Measurements from ENCODE around the gene VSNL1.

The VSNL1 gene

DNA sequence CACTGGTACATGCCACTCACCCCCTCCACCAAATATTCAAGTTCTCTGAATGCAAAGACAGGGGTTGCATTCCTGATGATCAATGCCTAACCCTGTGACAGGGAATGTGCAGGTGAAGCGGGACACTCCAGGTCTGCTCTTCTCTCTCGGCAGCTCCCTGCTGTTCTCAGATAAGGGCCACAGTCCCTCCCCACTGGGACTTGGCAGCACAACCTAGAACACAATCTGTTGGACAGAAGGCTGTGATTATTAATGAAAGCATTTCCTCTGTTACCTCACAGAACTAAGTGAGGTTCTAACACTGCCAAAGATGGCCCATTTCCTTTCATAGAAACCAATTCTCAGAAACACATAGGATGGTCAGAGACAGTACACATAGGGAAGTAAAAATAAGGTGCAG, 42.7 kb downstream of the VSNL1 start:
- no peak overlapping the region for H3K4me3 ChIP-seq (ENCODE audit: low read depth, low read length)
- TF ChIP-seq, protein P1, sequence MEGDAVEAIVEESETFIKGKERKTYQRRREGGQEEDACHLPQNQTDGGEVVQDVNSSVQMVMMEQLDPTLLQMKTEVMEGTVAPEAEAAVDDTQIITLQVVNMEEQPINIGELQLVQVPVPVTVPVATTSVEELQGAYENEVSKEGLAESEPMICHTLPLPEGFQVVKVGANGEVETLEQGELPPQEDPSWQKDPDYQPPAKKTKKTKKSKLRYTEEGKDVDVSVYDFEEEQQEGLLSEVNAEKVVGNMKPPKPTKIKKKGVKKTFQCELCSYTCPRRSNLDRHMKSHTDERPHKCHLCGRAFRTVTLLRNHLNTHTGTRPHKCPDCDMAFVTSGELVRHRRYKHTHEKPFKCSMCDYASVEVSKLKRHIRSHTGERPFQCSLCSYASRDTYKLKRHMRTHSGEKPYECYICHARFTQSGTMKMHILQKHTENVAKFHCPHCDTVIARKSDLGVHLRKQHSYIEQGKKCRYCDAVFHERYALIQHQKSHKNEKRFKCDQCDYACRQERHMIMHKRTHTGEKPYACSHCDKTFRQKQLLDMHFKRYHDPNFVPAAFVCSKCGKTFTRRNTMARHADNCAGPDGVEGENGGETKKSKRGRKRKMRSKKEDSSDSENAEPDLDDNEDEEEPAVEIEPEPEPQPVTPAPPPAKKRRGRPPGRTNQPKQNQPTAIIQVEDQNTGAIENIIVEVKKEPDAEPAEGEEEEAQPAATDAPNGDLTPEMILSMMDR (IDR thresholded peaks at IDR 0.05; ENCODE audit: low read depth, low read length): no peak

DNA sequence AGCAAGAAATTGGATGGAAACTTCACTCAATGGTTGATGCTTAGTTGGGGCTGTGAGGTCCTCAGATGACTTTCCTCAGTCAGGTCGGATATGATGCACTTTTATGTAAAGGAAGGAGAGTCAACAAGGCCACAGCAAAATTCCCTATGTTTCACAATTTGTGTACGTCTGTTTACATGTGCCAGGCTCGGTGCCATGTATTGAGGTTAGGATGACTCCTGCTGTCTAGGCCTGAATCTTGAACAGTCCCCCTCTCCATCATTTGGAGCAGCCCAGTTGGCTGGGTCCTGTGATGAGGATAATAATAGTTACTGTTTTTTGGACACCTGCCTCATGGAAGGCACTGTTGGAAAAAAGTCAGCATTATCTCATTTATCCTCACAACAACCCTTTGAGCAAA, 43.1 kb downstream of the VSNL1 start:
- H3K4me3 ChIP-seq (ENCODE audit: low read depth, low read length): no peak overlapping the region
- TF ChIP-seq, protein P1 (IDR thresholded peaks at IDR 0.05; ENCODE audit: low read depth, low read length): no peak

DNA sequence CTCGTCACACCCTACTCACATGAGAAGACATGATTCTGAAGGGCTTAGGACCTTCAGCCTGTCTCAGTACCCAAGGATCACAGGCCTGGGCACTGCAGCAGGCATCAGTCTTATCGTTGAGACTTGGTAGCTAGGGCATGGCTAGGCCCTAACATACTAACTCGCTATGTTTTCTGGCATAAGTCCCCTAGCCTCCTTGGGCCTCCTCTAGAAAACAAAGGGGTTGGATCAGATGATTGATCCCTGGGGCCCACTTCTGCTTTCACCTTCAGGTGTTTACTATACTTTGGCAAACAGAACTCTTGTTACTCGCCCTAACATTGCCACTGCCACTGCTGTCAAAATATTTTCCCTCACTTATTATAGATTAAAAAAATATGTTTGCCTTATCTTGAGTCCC, 44.2 kb downstream of the VSNL1 start:
- no peak overlapping the region for H3K4me3 ChIP-seq (ENCODE audit: low read depth, low read length)
- TF ChIP-seq, protein P1 (IDR thresholded peaks at IDR 0.05; ENCODE audit: low read depth, low read length): no peak

DNA sequence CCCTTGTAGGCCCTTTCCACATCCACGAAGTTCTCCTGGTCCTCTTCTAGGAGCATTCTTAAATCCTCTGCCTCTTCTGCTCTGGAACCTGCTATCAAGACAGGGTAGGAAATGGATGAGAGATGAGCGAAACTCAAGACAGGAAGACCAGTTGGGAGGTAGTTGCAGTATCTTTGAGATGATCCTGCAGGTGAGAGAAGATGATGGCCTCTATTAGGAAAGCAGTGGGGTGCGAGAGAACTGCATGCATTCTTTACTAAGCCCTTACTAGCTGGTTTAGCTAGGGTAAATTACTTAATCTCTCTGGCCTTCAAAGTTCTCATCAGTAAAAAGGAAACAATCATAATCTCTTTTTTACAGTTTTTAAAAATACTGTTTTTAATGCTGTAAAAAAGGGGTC, 47.0 kb downstream of the VSNL1 start:
- no peak overlapping the region for H3K4me3 ChIP-seq (ENCODE audit: low read depth, low read length)
- TF ChIP-seq, protein P1 (IDR thresholded peaks at IDR 0.05; ENCODE audit: low read depth, low read length): no peak

DNA sequence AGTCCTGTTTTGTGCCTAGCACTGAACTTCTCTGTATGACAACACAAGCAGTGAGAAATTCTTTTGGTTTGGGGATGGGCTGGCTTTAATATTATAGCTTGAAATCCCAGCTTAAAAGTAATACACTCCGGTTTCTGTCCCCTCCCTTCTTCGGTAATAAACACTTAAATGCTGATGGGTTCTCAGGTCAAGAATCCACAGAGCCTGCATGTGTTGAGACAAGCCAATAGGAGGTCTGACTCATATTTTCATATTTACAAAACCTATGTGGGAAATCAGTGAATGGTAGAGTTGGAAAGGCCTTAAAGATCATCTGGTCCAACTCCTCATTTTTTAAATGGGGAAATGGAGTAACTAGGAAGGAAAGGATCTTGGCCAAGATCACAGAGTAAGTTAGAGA, 47.5 kb downstream of the VSNL1 start:
- TF ChIP-seq, protein P1 (IDR thresholded peaks at IDR 0.05; ENCODE audit: low read depth, low read length): no peak
- no peak overlapping the region for H3K4me3 ChIP-seq (ENCODE audit: low read depth, low read length)

DNA sequence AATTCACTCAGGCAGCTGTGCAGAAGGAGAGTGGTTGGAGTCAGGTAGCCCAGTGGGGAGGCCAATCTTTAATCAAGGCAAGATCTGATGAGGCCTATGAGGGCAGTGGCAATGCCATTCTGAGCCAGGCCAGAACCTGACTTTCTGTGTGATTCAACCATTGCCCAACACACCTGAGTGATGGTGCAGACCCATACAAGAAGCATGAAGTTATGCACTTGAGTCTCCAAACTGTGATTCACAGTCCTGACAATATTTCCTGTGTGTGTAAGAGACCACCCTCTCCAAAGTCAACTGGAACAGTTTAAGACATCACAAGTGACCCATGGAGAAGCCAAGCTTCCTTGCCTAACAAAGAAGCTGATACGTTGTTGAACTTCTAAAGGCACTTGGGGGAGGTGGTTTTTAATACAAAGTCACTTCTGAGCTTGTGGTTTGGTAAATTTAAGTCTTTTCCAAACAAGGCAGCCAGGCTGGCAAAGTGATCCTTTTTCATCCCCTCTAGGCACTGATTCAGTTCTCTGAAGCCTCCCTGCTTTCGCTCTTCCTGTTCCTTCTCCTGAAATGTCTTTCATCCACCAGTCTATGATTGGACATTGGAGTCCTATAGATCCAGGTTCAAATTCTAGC, 49.0 kb downstream of the VSNL1 start:
- TF ChIP-seq, protein P1 (IDR thresholded peaks at IDR 0.05; ENCODE audit: low read depth, low read length): no peak
- no peak overlapping the region for H3K4me3 ChIP-seq (ENCODE audit: low read depth, low read length)

DNA sequence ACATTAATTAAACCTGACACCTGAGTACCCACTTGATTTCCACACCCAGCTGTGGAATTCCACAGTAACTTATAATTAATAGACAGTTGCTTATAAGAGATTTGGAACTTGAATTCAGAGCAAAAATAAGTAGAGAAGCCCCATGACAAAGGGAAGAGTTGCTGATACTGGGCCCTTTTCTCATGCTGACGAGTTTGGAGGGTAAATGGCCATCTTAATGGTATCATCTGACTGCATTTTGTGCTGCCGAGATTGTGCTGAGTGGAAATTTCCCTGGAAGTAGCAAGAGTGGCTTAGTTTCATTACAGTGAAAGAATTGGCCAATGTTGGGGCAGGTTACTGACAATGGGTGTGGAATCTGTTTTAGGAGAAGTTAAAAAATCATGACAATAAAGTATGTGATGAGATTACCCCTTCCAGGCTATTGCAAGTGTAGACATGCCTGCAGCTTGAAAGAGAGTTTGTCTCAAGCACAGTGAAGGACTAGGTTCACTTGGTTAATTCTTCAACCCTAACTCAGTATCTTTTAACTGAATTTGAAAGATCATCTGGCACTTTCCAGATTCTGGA, 49.9 kb downstream of the VSNL1 start:
- TF ChIP-seq, protein P1 (IDR thresholded peaks at IDR 0.05; ENCODE audit: low read depth, low read length): no peak
- no peak overlapping the region for H3K4me3 ChIP-seq (ENCODE audit: low read depth, low read length)
